GM23338 (cell line): Measurements from ENCODE around the gene BCL2A1. TPM values are rescaled to one million over a fixed set of nuclear protein-coding genes. Genes with fewer than 3 reads are reported as not detected.
"Not testable (repeated sequence)": the region's sequence is repeated elsewhere in the genome, so short reads cannot be mapped to it uniquely, and the experiment has no call there.

ENCODE experiments used
- ATAC-seq: fragments of 200-7000 bp; cut with Tn5 transposase; 3 replicates; pipeline ENCODE4 v1.9.1; 2020
- DNase-seq: peaks from one replicate; pipeline ENCODE4 v3.0.0-alpha.2; 2015; ENCODE audit warnings: low spot score
- H2AFZ ChIP-seq: fragments of 200-600 bp; sonication (generic); 2 replicates; pipeline ENCODE4 v1.8.0; 2016; ENCODE audit warnings: antibody characterized with exemption, mild to moderate bottlenecking, moderate library complexity
- H3F3A ChIP-seq: fragments of 200-600 bp; sonication (generic); replicated peaks from 2 replicates; pipeline ENCODE4 v1.8.0; 2017; ENCODE audit warnings: antibody characterized with exemption, mixed run types, low read depth
- H3K27ac ChIP-seq: fragments of 200-600 bp; sonication (generic); 2 replicates; pipeline ENCODE4 v1.6.1; 2016; ENCODE audit warnings: low read depth
- H3K27me3 ChIP-seq: fragments of 200-600 bp; sonication (generic); 2 replicates; pipeline ENCODE4 v1.8.0; 2016; ENCODE audit warnings: mild to moderate bottlenecking, mixed run types, moderate library complexity; ENCODE audit not compliant: insufficient read depth
- H3K36me3 ChIP-seq: fragments of 200-600 bp; sonication (generic); 2 replicates; pipeline ENCODE4 v1.8.0; 2016; ENCODE audit warnings: mild to moderate bottlenecking; ENCODE audit not compliant: insufficient read depth
- H3K4me1 ChIP-seq: fragments of 200-600 bp; sonication (generic); 2 replicates; pipeline ENCODE4 v1.8.0; 2016; ENCODE audit warnings: mild to moderate bottlenecking, moderate library complexity; ENCODE audit not compliant: insufficient read depth
- H3K4me2 ChIP-seq: fragments of 200-600 bp; sonication (generic); 2 replicates; pipeline ENCODE4 v1.7.1; 2017; ENCODE audit warnings: mixed run types
- H3K4me3 ChIP-seq: fragments of 200-600 bp; sonication (generic); 2 replicates; pipeline ENCODE4 v1.6.1; 2016; ENCODE audit warnings: mixed run types
- H3K79me2 ChIP-seq: fragments of 200-600 bp; sonication (generic); replicated peaks from 2 replicates; pipeline ENCODE4 v1.8.0; 2017; ENCODE audit warnings: mild to moderate bottlenecking; ENCODE audit not compliant: insufficient read depth
- H3K9me2 ChIP-seq: fragments of 200-600 bp; sonication (generic); 2 replicates; pipeline ENCODE4 v1.8.0; 2017; ENCODE audit not compliant: insufficient read depth
- H4K20me1 ChIP-seq: fragments of 200-600 bp; sonication (generic); replicated peaks from 2 replicates; pipeline ENCODE4 v1.8.0; 2017; ENCODE audit warnings: mild to moderate bottlenecking; ENCODE audit not compliant: insufficient read depth
- H3K27ac Mint-ChIP-seq: 2 replicates; pipeline ENCODE4 v1.8.0; 2020; ENCODE audit warnings: inconsistent platforms, mild to moderate bottlenecking, moderate library complexity, mixed read lengths
- H3K27me3 Mint-ChIP-seq: 3 replicates; pipeline ENCODE4 v1.8.0; 2022; ENCODE audit warnings: low read depth, mild to moderate bottlenecking, moderate library complexity, mixed read lengths, inconsistent platforms; ENCODE audit not compliant: insufficient read depth, poor library complexity
- H3K36me3 Mint-ChIP-seq: 3 replicates; pipeline ENCODE4 v1.8.0; 2021; ENCODE audit warnings: low read depth, mild to moderate bottlenecking, inconsistent platforms, moderate library complexity, mixed read lengths
- H3K4me1 Mint-ChIP-seq: 3 replicates; pipeline ENCODE4 v1.8.0; 2020; ENCODE audit warnings: mild to moderate bottlenecking, inconsistent platforms, mixed read lengths
- H3K4me3 Mint-ChIP-seq: 3 replicates; pipeline ENCODE4 v1.8.0; 2021; ENCODE audit warnings: moderate library complexity, mild to moderate bottlenecking, inconsistent platforms, mixed read lengths
- H3K9me3 Mint-ChIP-seq: 3 replicates; pipeline ENCODE4 v1.8.0; 2020; ENCODE audit warnings: moderate library complexity, mild to moderate bottlenecking, inconsistent platforms, mixed read lengths
- CREB1 ChIP-seq: fragments of 250-450 bp; sonication (Bioruptor Pico); IDR thresholded peaks from 2 replicates; pipeline ENCODE4 v1.5.0; 2020; ENCODE audit warnings: low read depth, mild to moderate bottlenecking, moderate library complexity
- CTCF ChIP-seq, 2 experiments: fragments of 200-600 bp in 1 of 2; sonication (generic) in 1 of 2; conservative IDR thresholded peaks; 2 replicates each; pipeline versions ENCODE4 v1.5.1 to v1.6.1; 2016 to 2017; ENCODE audit warnings: antibody characterized with exemption in 2 of 2, low read depth in 2 of 2, mild to moderate bottlenecking in 2 of 2, moderate library complexity in 1 of 2
- ETS1 ChIP-seq: IDR thresholded peaks from 2 replicates; pipeline ENCODE4 v1.6.1; 2016; ENCODE audit warnings: antibody characterized with exemption
- EZH2phosphoT487 ChIP-seq: fragments of 200-600 bp; sonication (generic); IDR thresholded peaks from one replicate; pipeline ENCODE4 v1.8.1; 2018; ENCODE audit warnings: antibody characterized with exemption; ENCODE audit not compliant: unreplicated experiment
- JUNB ChIP-seq: IDR thresholded peaks from one replicate; pipeline ENCODE4 v1.6.1; 2016; ENCODE audit warnings: antibody characterized with exemption; ENCODE audit not compliant: unreplicated experiment
- POLR2AphosphoS5 ChIP-seq: IDR thresholded peaks from 2 replicates; pipeline ENCODE4 v1.6.1; 2016; ENCODE audit warnings: antibody characterized with exemption, low read depth
- ZNF114 ChIP-seq: fragments of 250-450 bp; sonication (Bioruptor Pico); IDR thresholded peaks from 2 replicates; pipeline ENCODE4 v1.5.0; 2020; ENCODE audit warnings: mild to moderate bottlenecking, moderate library complexity
- ZNF462 ChIP-seq: fragments of 250-450 bp; sonication (Bioruptor Pico); IDR thresholded peaks from 2 replicates; pipeline ENCODE4 v1.5.0; 2020; ENCODE audit warnings: mild to moderate bottlenecking, moderate library complexity
- polyA plus RNA-seq: library from polyadenylated mRNA; unstranded; fragments of >200 nt; fragmentation: Nextera tagmentation; extraction: Ambion mirVana; gene quantifications from 2 replicates; pipeline ENCODE4 v1.2.1, GENCODE V29; 2016
- total RNA-seq: library from RNA; depleted of rRNA; stranded (reverse); fragments of >200 nt; shearing (Covaris generic); gene quantifications from 2 replicates; pipeline ENCODE4 v1.2.3, GENCODE V29; 2014

BCL2A1 gene
- total and polyA plus RNA-seq, 2 experiments from 2014 or later: not detected

- no peak for ATAC-seq
- Mint-ChIP-seq H3K4me1 (no peaks in the 10 kb centered on the region), H3K4me3 (no peak overlapping the region), H3K36me3 (no peaks in the 10 kb centered on the region), H3K9me3 (peaks cover 6% of the 10 kb centered on the region), H3K27me3 (peaks cover 3% of the 10 kb centered on the region), H3K27ac (no peak overlapping the region)
- no peaks in the 10 kb centered on the region for H3K27me3 ChIP-seq
- H3K36me3 ChIP-seq: no peaks in the 10 kb centered on the region
- 0 out of 2 replicates have a peak, but pooled peaks cover 4% of the 10 kb centered on the region for H3K9me2 ChIP-seq
- H4K20me1 ChIP-seq: no peaks in the 10 kb centered on the region
- DNase-seq: no peak
- H3K4me2 ChIP-seq: no peak overlapping the region
- H3F3A ChIP-seq: no peaks in the 10 kb centered on the region
- no peak overlapping the region for H3K4me3 ChIP-seq
- no peak overlapping the region for H2AFZ ChIP-seq
- no peaks in the 10 kb centered on the region for H3K79me2 ChIP-seq
- H3K27ac ChIP-seq: no peak overlapping the region
- TF ChIP-seq CTCF (conservative IDR thresholded peaks at IDR 0.05; ENCODE audit: low read depth in 2 of 2) (no peak), CREB1 (no peak), ZNF114 (CRISPR knock-in tag) (no peak), POLR2AphosphoS5 (no peak), EZH2phosphoT487 (no peak), ETS1 (no peak)
- no peaks in the 10 kb centered on the region for H3K4me1 ChIP-seq
These were observed 44.2 kb upstream of the BCL2A1 start for GRCh38 chr15:80015156-80015555.

- DNase-seq, H3K9me3 Mint-ChIP-seq, H3K4me2 ChIP-seq, H3K27me3 Mint-ChIP-seq, ATAC-seq, H3K9me2 ChIP-seq, H3K27ac ChIP-seq, H3K36me3 Mint-ChIP-seq, H3F3A ChIP-seq, H4K20me1 ChIP-seq, H3K36me3 ChIP-seq, H3K27ac Mint-ChIP-seq, H3K4me3 Mint-ChIP-seq, H3K27me3 ChIP-seq, H3K79me2 ChIP-seq, H3K4me3 ChIP-seq, H3K4me1 ChIP-seq, H2AFZ ChIP-seq, H3K4me1 Mint-ChIP-seq: not testable (repeated sequence)
These were observed 43.2 kb upstream of the BCL2A1 start for GRCh38 chr15:80014186-80014585.

GRCh38 chr15:80012060-80012726, 41.2 kb upstream of the BCL2A1 start:
- Histone ChIP-seq H3K4me1 (no peaks in the 10 kb centered on the region), H2AFZ (no peak overlapping the region), H3K36me3 (no peaks in the 10 kb centered on the region), H3K79me2 (no peaks in the 10 kb centered on the region), H3K9me2 (no peaks in the 10 kb centered on the region), H3K4me2 (no peak overlapping the region), H3K27me3 (no peaks in the 10 kb centered on the region), H3K4me3 (no peak overlapping the region), H3F3A (no peaks in the 10 kb centered on the region), H3K27ac (no peak overlapping the region), H4K20me1 (no peaks in the 10 kb centered on the region)
- Mint-ChIP-seq H3K9me3 (peaks cover 4% of the 10 kb centered on the region), H3K4me3 (no peak overlapping the region), H3K27me3 (peaks cover 3% of the 10 kb centered on the region), H3K4me1 (no peaks in the 10 kb centered on the region; the same call in 2 of the 3 replicates), H3K27ac (no peak overlapping the region), H3K36me3 (no peaks in the 10 kb centered on the region)
- ATAC-seq (no peak), DNase-seq (no peak)
- TF ChIP-seq ZNF462 (CRISPR knock-in tag) (no peak), JUNB (no peak), POLR2AphosphoS5 (no peak)
